GM23248 (cell line): Measurements from ENCODE around the gene NPAS3. TPM values are rescaled to one million over a fixed set of nuclear protein-coding genes. Genes with fewer than 3 reads are reported as not detected.

Experiments
- DNase-seq: peaks from one replicate; pipeline ENCODE4 v3.0.0-alpha.2; 2015
- H2AFZ ChIP-seq: fragments of 200-600 bp; sonication (generic); 2 replicates; pipeline ENCODE4 v1.6.1; 2016; ENCODE audit warnings: antibody characterized with exemption
- H3F3A ChIP-seq: fragments of 200-600 bp; sonication (generic); 2 replicates; pipeline ENCODE4 v1.6.1; 2016; ENCODE audit warnings: mild to moderate bottlenecking, antibody characterized with exemption, mixed run types; ENCODE audit not compliant: insufficient read depth
- H3K27ac ChIP-seq: fragments of 200-600 bp; sonication (generic); 2 replicates; pipeline ENCODE4 v1.5.1; 2016; ENCODE audit warnings: mild to moderate bottlenecking
- H3K27me3 ChIP-seq: fragments of 200-600 bp; sonication (generic); replicated peaks from 2 replicates; pipeline ENCODE4 v1.6.1; 2016; ENCODE audit warnings: mild to moderate bottlenecking; ENCODE audit not compliant: insufficient read depth
- H3K36me3 ChIP-seq: fragments of 200-600 bp; sonication (generic); 2 replicates; pipeline ENCODE4 v1.6.1; 2016; ENCODE audit warnings: low read depth, mild to moderate bottlenecking
- H3K4me1 ChIP-seq: fragments of 200-600 bp; sonication (generic); 2 replicates; pipeline ENCODE4 v1.6.1; 2016; ENCODE audit warnings: mild to moderate bottlenecking; ENCODE audit not compliant: insufficient read depth
- H3K4me2 ChIP-seq: fragments of 200-600 bp; sonication (generic); one replicate; pipeline ENCODE4 v1.6.1; 2016; ENCODE audit warnings: mild to moderate bottlenecking; ENCODE audit not compliant: unreplicated experiment
- H3K4me3 ChIP-seq: fragments of 200-600 bp; sonication (generic); 2 replicates; pipeline ENCODE4 v1.5.1; 2016; ENCODE audit warnings: mild to moderate bottlenecking
- H3K79me2 ChIP-seq: fragments of 200-600 bp; sonication (generic); 2 replicates; pipeline ENCODE4 v1.6.1; 2016; ENCODE audit warnings: mild to moderate bottlenecking; ENCODE audit not compliant: insufficient read depth
- H3K9ac ChIP-seq: fragments of 200-600 bp; sonication (generic); 2 replicates; pipeline ENCODE4 v1.6.1; 2016; ENCODE audit warnings: mild to moderate bottlenecking
- H3K9me2 ChIP-seq: fragments of 200-600 bp; sonication (generic); 2 replicates; pipeline ENCODE4 v1.6.1; 2016; ENCODE audit warnings: mixed run types, mild to moderate bottlenecking, moderate library complexity; ENCODE audit not compliant: insufficient read depth
- H3K9me3 ChIP-seq: fragments of 200-600 bp; sonication (generic); one replicate; pipeline ENCODE4 v1.6.1; 2017; ENCODE audit warnings: low read depth
- H4K20me1 ChIP-seq: fragments of 200-600 bp; sonication (generic); 2 replicates; pipeline ENCODE4 v1.6.0; 2016; ENCODE audit not compliant: insufficient read depth
- EZH2 ChIP-seq: fragments of 200-600 bp; sonication (generic); IDR thresholded peaks from 2 replicates; pipeline ENCODE4 v1.6.1; 2018; ENCODE audit warnings: antibody characterized with exemption, mild to moderate bottlenecking; ENCODE audit not compliant: insufficient read depth, poor library complexity, severe bottlenecking
- EZH2phosphoT487 ChIP-seq: fragments of 200-600 bp; sonication (generic); IDR thresholded peaks from 2 replicates; pipeline ENCODE4 v1.6.1; 2018; ENCODE audit warnings: antibody characterized with exemption, moderate library complexity, mild to moderate bottlenecking, low read depth; ENCODE audit not compliant: insufficient read depth
- WGBS, 2 experiments: methylation state at CpG; one replicate each; pipeline ENCODE4 v1.1.6; 2015 to 2017; ENCODE audit warnings: low lambda C conversion rate in 2 of 2, low coverage in 1 of 2; ENCODE audit errors: missing lambda C conversion rate in 2 of 2; 5-methylcytosine and 5-hydroxymethylcytosine counted together
- in situ Hi-C: fragments of 300-500 bp; cut with MboI; formaldehyde crosslinking; loops from 2 replicates; pipeline ENCODE4 v1.15.0; 2020
- polyA plus RNA-seq: library from polyadenylated mRNA; unstranded; fragments of >200 nt; fragmentation: Nextera tagmentation; extraction: Ambion mirVana; gene quantifications from 2 replicates; pipeline ENCODE4 v1.2.1, GENCODE V29; 2016
- total RNA-seq: library from RNA; depleted of rRNA; stranded (reverse); fragments of >200 nt; shearing (Covaris generic); gene quantifications from 2 replicates; pipeline ENCODE4 v1.2.3, GENCODE V29; 2014

NPAS3 gene
- total and polyA plus RNA-seq, 2 experiments from 2014 or later, result 0.65 TPM; not detected in 1

- Histone ChIP-seq H3K36me3 (no peaks in the 10 kb centered on the region), H3K9ac (no peak overlapping the region), H3F3A (no peaks in the 10 kb centered on the region), H3K27ac (no peak overlapping the region), H2AFZ (no peak overlapping the region), H3K79me2 (no peaks in the 10 kb centered on the region), H3K27me3 (no peaks in the 10 kb centered on the region), H3K9me3 (no peaks in the 10 kb centered on the region), H3K4me2 (no peak overlapping the region), H4K20me1 (no peaks in the 10 kb centered on the region), H3K4me3 (no peak overlapping the region), H3K9me2 (no peaks in the 10 kb centered on the region), H3K4me1 (peaks cover 7% of the 10 kb centered on the region; the same call in 1 of the 2 replicates)
- in situ Hi-C loops, result no loop called here
- 98 to 99% methylated on average over 3 of the region's 3 CpGs for WGBS, 2 experiments
- no peak for DNase-seq
- no peak for TF ChIP-seq EZH2phosphoT487
- no peak for TF ChIP-seq EZH2
Measured at GRCh38 chr14:33602396-33602795, 663.7 kb downstream of the NPAS3 start.

- DNase-seq, result no peak
- no peak overlapping the region for H3K27ac ChIP-seq
- no peaks in the 10 kb centered on the region for H3K36me3 ChIP-seq
- H3K79me2 ChIP-seq, result no peaks in the 10 kb centered on the region
- in situ Hi-C loops, result no loop called here
- H3K4me3 ChIP-seq, result no peak overlapping the region
- no peaks in the 10 kb centered on the region for H3K9me2 ChIP-seq
- peaks cover 11% of the 10 kb centered on the region; the same call in 1 of the 2 replicates for H3K4me1 ChIP-seq
- H3K27me3 ChIP-seq, result no peaks in the 10 kb centered on the region
- no peak overlapping the region for H2AFZ ChIP-seq
- H3K4me2 ChIP-seq, result no peak overlapping the region
- H3F3A ChIP-seq, result no peaks in the 10 kb centered on the region
- TF ChIP-seq EZH2 (no peak), EZH2phosphoT487 (no peak)
- no peaks in the 10 kb centered on the region for H4K20me1 ChIP-seq
- H3K9ac ChIP-seq, result no peak overlapping the region
- H3K9me3 ChIP-seq, result no peaks in the 10 kb centered on the region
- 89 to 91% methylated on average over 3 of the region's 3 CpGs for WGBS, 2 experiments
Measured at GRCh38 chr14:33606591-33606990, 667.9 kb downstream of the NPAS3 start.

- WGBS, 2 experiments, result 85 to 91% methylated on average over 6 of the region's 6 CpGs
- H2AFZ ChIP-seq, result no peak overlapping the region
Measured at GRCh38 chr14:33609582-33609981, 670.9 kb downstream of the NPAS3 start.

GRCh38 chr14:33610121-33610520, 671.4 kb downstream of the NPAS3 start:
- no peak overlapping the region for H2AFZ ChIP-seq
- 95 to 100% methylated on average over 1 of the region's 1 CpG for WGBS, 2 experiments
- H4K20me1 ChIP-seq, result no peaks in the 10 kb centered on the region
- no peaks in the 10 kb centered on the region for H3K9me2 ChIP-seq
- no peak for DNase-seq
- in situ Hi-C loops, result no loop called here
- no peak overlapping the region for H3K27ac ChIP-seq
- H3K4me3 ChIP-seq, result no peak overlapping the region
- 0 out of 2 replicates have a peak, but pooled peaks cover 5% of the 10 kb centered on the region for H3K4me1 ChIP-seq
- no peaks in the 10 kb centered on the region for H3K27me3 ChIP-seq
- no peaks in the 10 kb centered on the region for H3K9me3 ChIP-seq
- no peak overlapping the region for H3K9ac ChIP-seq
- no peaks in the 10 kb centered on the region for H3K36me3 ChIP-seq
- no peak overlapping the region for H3K4me2 ChIP-seq
- H3F3A ChIP-seq, result no peaks in the 10 kb centered on the region
- H3K79me2 ChIP-seq, result no peaks in the 10 kb centered on the region
- TF ChIP-seq EZH2, result no peak
- TF ChIP-seq EZH2phosphoT487, result no peak

More at GRCh38 chr14:33609582-33609981, 670.9 kb downstream of the NPAS3 start:
- Histone ChIP-seq H3K27me3 (no peaks in the 10 kb centered on the region), H3K4me1 (0 out of 2 replicates have a peak, but pooled peaks cover 5% of the 10 kb centered on the region), H3K9me3 (no peaks in the 10 kb centered on the region), H3F3A (no peaks in the 10 kb centered on the region), H3K9me2 (no peaks in the 10 kb centered on the region), H3K4me2 (no peak overlapping the region), H3K79me2 (no peaks in the 10 kb centered on the region), H3K4me3 (no peak overlapping the region), H3K36me3 (no peaks in the 10 kb centered on the region), H3K9ac (no peak overlapping the region), H3K27ac (no peak overlapping the region), H4K20me1 (no peaks in the 10 kb centered on the region)
- no peak for TF ChIP-seq EZH2phosphoT487
- TF ChIP-seq EZH2, result no peak
- no peak for DNase-seq
- in situ Hi-C loops, result no loop called here
